Superior temporal gyrus (tissue), 1 donor: ENCODE measurements around the gene DLST.

ENCODE experiments used
- DNase-seq: peaks from one replicate; pipeline ENCODE4 v3.0.0-alpha.2; 2016; ENCODE audit errors: extremely low spot score

DLST gene

GRCh38 chr14:74860899-74861733 lies 20.6 kb upstream of the DLST start:
- peak; percentile 95 for DNase-seq

GRCh38 chr14:74861734-74862090 lies 20.0 kb upstream of the DLST start:
- no peak for DNase-seq

- no peak for DNase-seq
Observed at GRCh38 chr14:74863274-74863673, 18.4 kb upstream of the DLST start.

GRCh38 chr14:74864198-74864597 lies 17.5 kb upstream of the DLST start:
- DNase-seq, result no peak

- no peak for DNase-seq
Observed at GRCh38 chr14:74865156-74865555, 16.6 kb upstream of the DLST start.

- no peak for DNase-seq
Observed at GRCh38 chr14:74866708-74867389, 14.9 kb upstream of the DLST start.

- peak; percentile 77 for DNase-seq
Observed at GRCh38 chr14:74867673-74868072, 14.0 kb upstream of the DLST start.

GRCh38 chr14:74868739-74869138 lies 13.0 kb upstream of the DLST start:
- no peak for DNase-seq

- no peak for DNase-seq
Observed at GRCh38 chr14:74871819-74872218, 9.9 kb upstream of the DLST start.

GRCh38 chr14:74875204-74875603 lies 6.5 kb upstream of the DLST start:
- DNase-seq, result no peak

- DNase-seq, result no peak
Observed at GRCh38 chr14:74875941-74876913, 5.5 kb upstream of the DLST start, which contains the start of gene PROX2. Gene PROX2 (minus strand): TSS chr14:74876145. CDS start chr14:74863834, 12,311 bp downstream.

- DNase-seq, result no peak
Observed at GRCh38 chr14:74879427-74880182, 2.1 kb upstream of the DLST start.

- DNase-seq, result no peak
Observed at GRCh38 chr14:74882103-74882920, 596 bp downstream of the DLST start.

GRCh38 chr14:74886001-74886400 lies 4.3 kb downstream of the DLST start:
- no peak for DNase-seq

- DNase-seq, result no peak
Observed at GRCh38 chr14:74888164-74889158, 6.7 kb downstream of the DLST start.

GRCh38 chr14:74890262-74890661 lies 8.5 kb downstream of the DLST start:
- no peak for DNase-seq

- DNase-seq, result no peak
Observed at GRCh38 chr14:74891870-74892269, 10.2 kb downstream of the DLST start.

- DNase-seq, result no peak
Observed at GRCh38 chr14:74892745-74893144, 11.0 kb downstream of the DLST start.

GRCh38 chr14:74893614-74894091 lies 11.9 kb downstream of the DLST start:
- no peak for DNase-seq
